OCI-LY1 (cell line): ENCODE measurements around the gene TLX3.

Experiments used
- EZH2 ChIP-seq: fragments of 200-600 bp; sonication (generic), shearing (Covaris generic); IDR thresholded peaks from 2 replicates; pipeline ENCODE4 v1.8.0; 2017; ENCODE audit warnings: borderline replicate concordance, mixed run types, mild to moderate bottlenecking, antibody characterized with exemption, low read length, moderate library complexity, mixed read lengths
- TF ChIP-seq, protein P1 (sequence below): fragments of 200-600 bp; sonication (generic), shearing (Covaris generic); IDR thresholded peaks from 2 replicates; pipeline ENCODE4 v1.5.1; 2017; ENCODE audit warnings: mild to moderate bottlenecking, antibody characterized with exemption, low read length, moderate library complexity, mixed read lengths

- TF ChIP-seq, protein P1, sequence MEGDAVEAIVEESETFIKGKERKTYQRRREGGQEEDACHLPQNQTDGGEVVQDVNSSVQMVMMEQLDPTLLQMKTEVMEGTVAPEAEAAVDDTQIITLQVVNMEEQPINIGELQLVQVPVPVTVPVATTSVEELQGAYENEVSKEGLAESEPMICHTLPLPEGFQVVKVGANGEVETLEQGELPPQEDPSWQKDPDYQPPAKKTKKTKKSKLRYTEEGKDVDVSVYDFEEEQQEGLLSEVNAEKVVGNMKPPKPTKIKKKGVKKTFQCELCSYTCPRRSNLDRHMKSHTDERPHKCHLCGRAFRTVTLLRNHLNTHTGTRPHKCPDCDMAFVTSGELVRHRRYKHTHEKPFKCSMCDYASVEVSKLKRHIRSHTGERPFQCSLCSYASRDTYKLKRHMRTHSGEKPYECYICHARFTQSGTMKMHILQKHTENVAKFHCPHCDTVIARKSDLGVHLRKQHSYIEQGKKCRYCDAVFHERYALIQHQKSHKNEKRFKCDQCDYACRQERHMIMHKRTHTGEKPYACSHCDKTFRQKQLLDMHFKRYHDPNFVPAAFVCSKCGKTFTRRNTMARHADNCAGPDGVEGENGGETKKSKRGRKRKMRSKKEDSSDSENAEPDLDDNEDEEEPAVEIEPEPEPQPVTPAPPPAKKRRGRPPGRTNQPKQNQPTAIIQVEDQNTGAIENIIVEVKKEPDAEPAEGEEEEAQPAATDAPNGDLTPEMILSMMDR, result no peak
- no peak for TF ChIP-seq EZH2
Measured at GRCh38 chr5:171313481-171314206, 4.6 kb downstream of the TLX3 start.
